IMR-90 (cell line): ENCODE measurements around the gene ODF2. TPM values are rescaled to one million over a fixed set of nuclear protein-coding genes. Genes with fewer than 3 reads are reported as not detected.

Experiments used
- ATAC-seq: fragments of 200-7000 bp; cut with Tn5 transposase; 2 replicates; pipeline ENCODE4 v1.9.1; 2020; ENCODE audit warnings: low read depth, mild to moderate bottlenecking, moderate library complexity
- Bru-seq: library from RNA; stranded (reverse); fragments of 400-500 nt; gene quantifications from one replicate; lab custom pipeline; 2021; lab: Mats Ljungman, UMichigan
- BruChase-seq, 2 experiments: library from RNA; stranded (reverse); fragments of 400-500 nt; gene quantifications; one replicate each; lab custom pipeline; 2021; lab: Mats Ljungman, UMichigan
- BruUV-seq: library from RNA; stranded (reverse); fragments of 400-500 nt; replicated peaks from 2 replicates; lab custom pipeline; 2021; lab: Mats Ljungman, UMichigan
- CTCF ChIA-PET: fragments of 300-600 bp; formaldehyde crosslinking; extraction: SDS; loops from one replicate; lab custom pipeline; 2021; ENCODE audit warnings: antibody characterized with exemption; lab: Yijun Ruan, JAX
- POLR2A ChIA-PET: fragments of 300-600 bp; sonication (Branson Sonifier 250); formaldehyde crosslinking; loops from one replicate; lab custom pipeline; 2022; ENCODE audit warnings: antibody characterized with exemption; ENCODE audit not compliant: unreplicated experiment; lab: Charles Lee
- DNase-seq: peaks from one replicate; pipeline ENCODE4 v3.0.0; 2013
- H2AFZ ChIP-seq: replicated peaks from 2 replicates; pipeline ENCODE3; 2013; ENCODE audit warnings: low read length, mild to moderate bottlenecking; ENCODE audit not compliant: poor library complexity
- H2AK5ac ChIP-seq: 2 replicates; pipeline ENCODE4 v1.6.1; 2013; ENCODE audit warnings: low read depth, low read length, inconsistent platforms
- H2AK9ac ChIP-seq: replicated peaks from 2 replicates; pipeline ENCODE3; 2013; ENCODE audit warnings: mild to moderate bottlenecking, low read depth, low read length, moderate library complexity; ENCODE audit not compliant: poor library complexity
- H2BK120ac ChIP-seq: 2 replicates; pipeline ENCODE4 v1.6.1; 2013; ENCODE audit warnings: low read depth, low read length, inconsistent platforms
- H2BK15ac ChIP-seq: 3 replicates; pipeline ENCODE4 v1.6.1; 2013; ENCODE audit warnings: low read depth, low read length, inconsistent platforms
- H2BK20ac ChIP-seq: 2 replicates; pipeline ENCODE4 v1.6.1; 2013; ENCODE audit warnings: low read depth, mild to moderate bottlenecking, inconsistent platforms, low read length, moderate library complexity
- H2BK5ac ChIP-seq: 2 replicates; pipeline ENCODE4 v1.6.1; 2013; ENCODE audit warnings: mild to moderate bottlenecking, low read depth, low read length, inconsistent platforms; ENCODE audit not compliant: poor library complexity, severe bottlenecking
- H3K14ac ChIP-seq: replicated peaks from 2 replicates; pipeline ENCODE4 v1.6.1; 2013; ENCODE audit warnings: low read depth, low read length, inconsistent platforms
- H3K18ac ChIP-seq: 2 replicates; pipeline ENCODE4 v1.6.1; 2013; ENCODE audit warnings: low read depth, low read length, control low read depth
- H3K23ac ChIP-seq: 2 replicates; pipeline ENCODE4 v1.6.1; 2013; ENCODE audit warnings: low read depth, low read length, inconsistent platforms
- H3K27ac ChIP-seq: 2 replicates; pipeline ENCODE4 v1.5.1; 2013; ENCODE audit warnings: mild to moderate bottlenecking, control low read depth, low read length; ENCODE audit not compliant: insufficient read depth
- H3K27me3 ChIP-seq: 2 replicates; pipeline ENCODE4 v1.6.1; 2013; ENCODE audit warnings: low read length; ENCODE audit not compliant: control insufficient read depth, insufficient read depth
- H3K36me3 ChIP-seq: 2 replicates; pipeline ENCODE4 v1.6.1; 2013; ENCODE audit warnings: low read length, mixed read lengths; ENCODE audit not compliant: control insufficient read depth, insufficient read depth
- H3K4ac ChIP-seq: 2 replicates; pipeline ENCODE4 v1.6.1; 2013; ENCODE audit warnings: low read depth, low read length, inconsistent platforms
- H3K4me1 ChIP-seq: 2 replicates; pipeline ENCODE4 v1.6.1; 2013; ENCODE audit warnings: low read length, mixed read lengths; ENCODE audit not compliant: control insufficient read depth, insufficient read depth
- H3K4me2 ChIP-seq: 2 replicates; pipeline ENCODE4 v1.6.1; 2013; ENCODE audit warnings: low read depth, mild to moderate bottlenecking, control low read depth, low read length, moderate library complexity
- H3K4me3 ChIP-seq: 2 replicates; pipeline ENCODE4 v1.5.1; 2013; ENCODE audit warnings: low read depth, mild to moderate bottlenecking, control low read depth, low read length, moderate library complexity; ENCODE audit not compliant: insufficient read depth
- H3K56ac ChIP-seq: 2 replicates; pipeline ENCODE4 v1.6.1; 2013; ENCODE audit warnings: low read length, inconsistent platforms; ENCODE audit not compliant: insufficient read depth; ENCODE audit errors: extremely low read depth
- H3K79me1 ChIP-seq, 2 experiments: 2 replicates each; pipeline ENCODE4 v1.6.1; 2013; ENCODE audit warnings: low read length in 2 of 2, inconsistent platforms in 1 of 2, low read depth in 1 of 2
- H3K9ac ChIP-seq: 2 replicates; pipeline ENCODE4 v1.6.1; 2013; ENCODE audit warnings: low read depth, low read length, control low read depth
- H3K9me1 ChIP-seq: 2 replicates; pipeline ENCODE4 v1.6.1; 2013; ENCODE audit warnings: low read length, inconsistent platforms; ENCODE audit not compliant: insufficient read depth
- H3K9me3 ChIP-seq: 2 replicates; pipeline ENCODE4 v1.6.1; 2013; ENCODE audit warnings: low read length; ENCODE audit not compliant: control insufficient read depth, insufficient read depth
- H4K20me1 ChIP-seq: 2 replicates; pipeline ENCODE4 v1.6.1; 2013; ENCODE audit warnings: low read length, inconsistent platforms; ENCODE audit not compliant: insufficient read depth
- H4K5ac ChIP-seq: 2 replicates; pipeline ENCODE4 v1.6.1; 2013; ENCODE audit warnings: mild to moderate bottlenecking, low read depth, low read length, control low read depth
- H4K8ac ChIP-seq, 2 experiments: 2 replicates each; pipeline ENCODE4 v1.6.1; 2013; ENCODE audit warnings: low read depth in 2 of 2, low read length in 2 of 2, control low read depth in 1 of 2, inconsistent platforms in 1 of 2
- H4K91ac ChIP-seq: 2 replicates; pipeline ENCODE4 v1.6.1; 2013; ENCODE audit warnings: low read depth, low read length, inconsistent platforms; ENCODE audit not compliant: insufficient read depth
- CEBPB ChIP-seq: IDR thresholded peaks from 2 replicates; pipeline ENCODE4 v1.6.1; 2012; ENCODE audit warnings: low read depth, low read length, improper control_type of control experiment
- MAZ ChIP-seq: IDR thresholded peaks from 2 replicates; pipeline ENCODE4 v1.6.1; 2012; ENCODE audit warnings: low read depth, mild to moderate bottlenecking, low read length, improper control_type of control experiment, moderate library complexity, borderline replicate concordance
- MXI1 ChIP-seq: IDR thresholded peaks from 2 replicates; pipeline ENCODE4 v1.6.1; 2012; ENCODE audit warnings: low read depth, mild to moderate bottlenecking, low read length, moderate library complexity, borderline replicate concordance
- NFE2L2 ChIP-seq: fragments of 150-350 bp; IDR thresholded peaks from 2 replicates; pipeline ENCODE4 v1.6.1; 2016; ENCODE audit warnings: low read depth, mild to moderate bottlenecking, low read length
- POLR2A ChIP-seq: IDR thresholded peaks from 2 replicates; pipeline ENCODE4 v1.6.1; 2012; ENCODE audit warnings: mild to moderate bottlenecking, low read depth, low read length
- RAD21 ChIP-seq: IDR thresholded peaks from 2 replicates; pipeline ENCODE4 v1.6.1; 2012; ENCODE audit warnings: low read length, improper control_type of control experiment
- RCOR1 ChIP-seq: IDR thresholded peaks from 2 replicates; pipeline ENCODE4 v1.6.1; 2012; ENCODE audit warnings: mild to moderate bottlenecking, low read length, improper control_type of control experiment; ENCODE audit not compliant: insufficient replicate concordance
- RFX5 ChIP-seq: IDR thresholded peaks from 2 replicates; pipeline ENCODE4 v1.8.0; 2012; ENCODE audit warnings: low read depth, mild to moderate bottlenecking, low read length, moderate library complexity
- SMC3 ChIP-seq: fragments of 150-350 bp; IDR thresholded peaks from 2 replicates; pipeline ENCODE4 v1.6.1; 2016; ENCODE audit warnings: low read depth, mild to moderate bottlenecking, antibody characterized with exemption, low read length, moderate library complexity
- WGBS, 2 experiments: methylation state at CpG; one replicate each; pipeline versions ENCODE4 v1.1.5 to v1.1.7; 2013; ENCODE audit warnings: missing lambda C conversion rate in 2 of 2; ENCODE audit not compliant: insufficient read length in 1 of 2; ENCODE audit errors: extremely low coverage in 2 of 2; 5-methylcytosine and 5-hydroxymethylcytosine counted together
- dilution Hi-C: fragments of 300-500 bp; cut with HindIII; formaldehyde crosslinking; loops from one replicate; pipeline ENCODE4 v1.14.3; 2018; ENCODE audit warnings: low sequenced_read_pairs; ENCODE audit not compliant: unreplicated experiment
- in situ Hi-C: fragments of 300-500 bp; cut with MboI; formaldehyde crosslinking; loops from 3 replicates; pipeline ENCODE4 v1.14.3; 2019; ENCODE audit warnings: low sequenced_read_pairs, inconsistent platforms, mixed read lengths
- intact Hi-C: fragments of 100-400 bp; cut with micrococcal nuclease; formaldehyde crosslinking; loops from 2 replicates; pipeline ENCODE4 v1.10.0; 2022
- long read RNA-seq: library from polyadenylated mRNA; unstranded; transcript quantifications from one replicate; pipeline ENCODE4 v2.0.0, GENCODE V29; 2021; ENCODE audit not compliant: unreplicated experiment
- polyA plus RNA-seq, 3 experiments: library from polyadenylated mRNA; depleted of rRNA; stranded (reverse); fragments of >200 nt; gene quantifications; 2 replicates each; pipeline ENCODE4 v1.2.3, GENCODE V29; 2012; ENCODE audit warnings: low replicate concordance in 1 of 3
- total RNA-seq: library from RNA; depleted of rRNA; stranded (reverse); fragments of >200 nt; gene quantifications from 2 replicates; pipeline ENCODE4 v1.2.3, GENCODE V29; 2012; rRNA removed
- TF ChIP-seq, protein P1 (sequence below): conservative IDR thresholded peaks from 2 replicates; pipeline ENCODE4 v1.5.1; 2012; ENCODE audit warnings: mild to moderate bottlenecking, low read depth, low read length, improper control_type of control experiment
- TF ChIP-seq, protein P2 (sequence below): fragments of 150-350 bp; IDR thresholded peaks from 2 replicates; pipeline ENCODE4 v1.6.1; 2017; ENCODE audit warnings: mild to moderate bottlenecking, antibody characterized with exemption, low read length, low read depth

ODF2 gene
- total RNA-seq (46.4 and 59.2 TPM in 2 replicates), polyA plus RNA-seq (2012; rRNA removed) (34.9 and 40.2 TPM in 2 replicates), Bru-seq, nascent RNA (percentile 60 among the genes with signal in this experiment), BruChase-seq, experiment 1, labeled RNA remaining after a 6-hour chase (percentile 74 among the genes with signal in this experiment), BruChase-seq, experiment 2, labeled RNA remaining after a 2-hour chase (percentile 71 among the genes with signal in this experiment)
- 10.1 and 11.6 TPM in 2 replicates for polyA plus RNA-seq (2012; cell fraction: cytosol; rRNA removed)
- polyA plus RNA-seq (2012; cell fraction: nucleus; rRNA removed; ENCODE audit: low replicate concordance) = 113 and 193 TPM in 2 replicates
- long read RNA-seq, transcript ODF2-201 (21 exons, 3,899 nt) = major isoform, 13 of 51 reads
- long read RNA-seq, partial matches to known transcripts = 19 of 51 reads
- long read RNA-seq, other reads (novel, unspliced or antisense) = 19 of 51 reads

DNA sequence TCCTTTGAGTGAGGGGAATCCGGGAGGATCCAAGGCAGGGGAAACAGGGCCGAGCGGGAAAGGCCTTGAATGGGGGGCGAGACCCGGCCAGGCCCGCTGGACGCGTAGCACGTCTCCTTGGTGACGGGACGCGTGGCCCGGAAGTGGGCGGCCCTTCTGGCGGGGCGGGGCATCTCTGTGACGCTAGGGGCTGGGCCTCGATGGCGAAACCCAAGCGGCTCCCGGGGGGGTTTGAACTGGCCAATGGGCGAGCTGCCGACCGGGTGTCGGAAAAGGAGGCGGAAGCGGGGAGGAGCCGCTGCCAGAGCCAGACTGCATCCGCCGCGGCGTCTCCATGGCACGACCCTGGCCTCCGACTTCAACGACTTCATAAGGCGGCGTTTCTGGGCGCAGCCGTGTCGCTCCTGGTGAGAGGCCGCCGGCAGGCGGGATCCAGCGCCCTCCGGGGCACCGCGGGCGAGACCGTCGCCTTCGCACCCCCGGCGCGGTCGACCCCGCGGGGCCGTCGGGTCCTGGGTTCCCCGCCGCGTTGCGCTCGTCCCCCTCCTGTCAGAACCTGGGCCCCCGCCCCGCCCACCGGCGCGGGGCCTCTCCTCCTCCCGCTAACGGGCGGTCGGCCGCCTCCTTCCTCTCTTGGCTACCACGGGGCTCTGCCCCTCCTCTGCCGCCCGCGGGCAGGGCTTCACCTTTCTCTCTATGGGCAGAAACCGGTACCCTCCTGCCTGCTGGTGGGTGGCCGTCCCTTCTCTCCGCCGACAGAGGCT lies at the start of gene ODF2:
Gene ODF2, plus strand, starts transcription at position 158 of the 764 bp plus-strand sequence. Its CDS starts 86 bp downstream, at position 244.
- no peaks in the 10 kb centered on the region for H3K9me3 ChIP-seq
- peak within 1 kb of the TSS; percentile 59 to 95 for H4K8ac ChIP-seq
- peak within 1 kb of the TSS; percentile 74 for H3K23ac ChIP-seq
- H2BK120ac ChIP-seq = peak within 1 kb of the TSS; percentile 80; the same call in 1 of the 2 replicates
- H3K4me3 ChIP-seq = peak within 1 kb of the TSS; percentile 74
- POLR2A ChIA-PET = interaction anchor here (0.7 kb wide), 1 partner anchor 27 kb away, joined by 3 read pairs; no protein-coding TSS in a partner anchor
- 0 out of 2 replicates have a peak, but pooled peaks cover 4% of the 10 kb centered on the region for H4K20me1 ChIP-seq
- H3K18ac ChIP-seq = peak within 1 kb of the TSS; percentile 62; the same call in 1 of the 2 replicates
- no peak for TF ChIP-seq RAD21
- TF ChIP-seq NFE2L2 = no peak
- TF ChIP-seq MXI1 = peak; percentile 91
- TF ChIP-seq POLR2A = peak; percentile 89
- TF ChIP-seq, protein P1, sequence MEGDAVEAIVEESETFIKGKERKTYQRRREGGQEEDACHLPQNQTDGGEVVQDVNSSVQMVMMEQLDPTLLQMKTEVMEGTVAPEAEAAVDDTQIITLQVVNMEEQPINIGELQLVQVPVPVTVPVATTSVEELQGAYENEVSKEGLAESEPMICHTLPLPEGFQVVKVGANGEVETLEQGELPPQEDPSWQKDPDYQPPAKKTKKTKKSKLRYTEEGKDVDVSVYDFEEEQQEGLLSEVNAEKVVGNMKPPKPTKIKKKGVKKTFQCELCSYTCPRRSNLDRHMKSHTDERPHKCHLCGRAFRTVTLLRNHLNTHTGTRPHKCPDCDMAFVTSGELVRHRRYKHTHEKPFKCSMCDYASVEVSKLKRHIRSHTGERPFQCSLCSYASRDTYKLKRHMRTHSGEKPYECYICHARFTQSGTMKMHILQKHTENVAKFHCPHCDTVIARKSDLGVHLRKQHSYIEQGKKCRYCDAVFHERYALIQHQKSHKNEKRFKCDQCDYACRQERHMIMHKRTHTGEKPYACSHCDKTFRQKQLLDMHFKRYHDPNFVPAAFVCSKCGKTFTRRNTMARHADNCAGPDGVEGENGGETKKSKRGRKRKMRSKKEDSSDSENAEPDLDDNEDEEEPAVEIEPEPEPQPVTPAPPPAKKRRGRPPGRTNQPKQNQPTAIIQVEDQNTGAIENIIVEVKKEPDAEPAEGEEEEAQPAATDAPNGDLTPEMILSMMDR = no peak
- peak; percentile 69; the same call in 1 of the 2 replicates for TF ChIP-seq MAZ
- TF ChIP-seq RCOR1 = no peak
- peak; percentile 96 for TF ChIP-seq CEBPB
- no peak for TF ChIP-seq RFX5
- TF ChIP-seq, protein P2, sequence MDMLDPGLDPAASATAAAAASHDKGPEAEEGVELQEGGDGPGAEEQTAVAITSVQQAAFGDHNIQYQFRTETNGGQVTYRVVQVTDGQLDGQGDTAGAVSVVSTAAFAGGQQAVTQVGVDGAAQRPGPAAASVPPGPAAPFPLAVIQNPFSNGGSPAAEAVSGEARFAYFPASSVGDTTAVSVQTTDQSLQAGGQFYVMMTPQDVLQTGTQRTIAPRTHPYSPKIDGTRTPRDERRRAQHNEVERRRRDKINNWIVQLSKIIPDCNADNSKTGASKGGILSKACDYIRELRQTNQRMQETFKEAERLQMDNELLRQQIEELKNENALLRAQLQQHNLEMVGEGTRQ = peak; percentile 67; the same call in 1 of the 2 replicates
- no peak for TF ChIP-seq SMC3
- H2AK9ac ChIP-seq = peak within 1 kb of the TSS; percentile 94
- H2AFZ ChIP-seq = peak within 1 kb of the TSS; percentile 100
- peak within 1 kb of the TSS; percentile 76 for H4K5ac ChIP-seq
- intact Hi-C loops = no loop called here
- H3K4me2 ChIP-seq = peak within 1 kb of the TSS; percentile 96
- H3K4me1 ChIP-seq = peaks cover 6% of the 10 kb centered on the region; the same call in 1 of the 2 replicates
- in situ Hi-C loops = no loop called here
- H2BK15ac ChIP-seq = peak within 1 kb of the TSS; percentile 10; the same call in 1 of the 3 replicates
- peak; percentile 92 for ATAC-seq
- WGBS, 2 experiments = 0% methylated on average over 29 of the region's 82 CpGs; no CpG with 5 or more reads in 1 of the 2 experiments
- H3K9ac ChIP-seq = peak within 1 kb of the TSS; percentile 66
- DNase-seq = peak; percentile 92
- peak within 1 kb of the TSS; percentile 62 for H4K91ac ChIP-seq
- H2BK20ac ChIP-seq = no peak within 1 kb of the TSS
- CTCF ChIA-PET = no interaction called here
- H3K56ac ChIP-seq = peak within 1 kb of the TSS; percentile 58
- H3K27ac ChIP-seq = peak within 1 kb of the TSS; percentile 73
- peaks cover 16% of the 10 kb centered on the region for H3K36me3 ChIP-seq
- H3K14ac ChIP-seq = peak within 1 kb of the TSS; percentile 98
- no peaks in the 10 kb centered on the region for H3K27me3 ChIP-seq
- no TSS peak for BruUV-seq
- peak within 1 kb of the TSS; percentile 67 for H2AK5ac ChIP-seq
- H2BK5ac ChIP-seq = peak within 1 kb of the TSS; percentile 77
- peak within 1 kb of the TSS; percentile 94 for H3K4ac ChIP-seq
- dilution Hi-C loops = no loop called here
- peaks cover 13 to 28% of the 10 kb centered on the region in 2 experiments for H3K79me1 ChIP-seq
- no peaks in the 10 kb centered on the region for H3K9me1 ChIP-seq
